Dermis lymphatic vessel endothelial cell (primary cell): ENCODE measurements around the gene CYB5R3. TPM values are rescaled to one million over a fixed set of nuclear protein-coding genes. Genes with fewer than 3 reads are reported as not detected.

Experiments used
- total RNA-seq: library from RNA; depleted of rRNA; stranded (reverse); fragments of >200 nt; gene quantifications from 2 replicates; pipeline ENCODE4 v1.2.1, GENCODE V29; 2014

Gene CYB5R3
- 138 and 189 TPM in 2 replicates for total RNA-seq

DNA sequence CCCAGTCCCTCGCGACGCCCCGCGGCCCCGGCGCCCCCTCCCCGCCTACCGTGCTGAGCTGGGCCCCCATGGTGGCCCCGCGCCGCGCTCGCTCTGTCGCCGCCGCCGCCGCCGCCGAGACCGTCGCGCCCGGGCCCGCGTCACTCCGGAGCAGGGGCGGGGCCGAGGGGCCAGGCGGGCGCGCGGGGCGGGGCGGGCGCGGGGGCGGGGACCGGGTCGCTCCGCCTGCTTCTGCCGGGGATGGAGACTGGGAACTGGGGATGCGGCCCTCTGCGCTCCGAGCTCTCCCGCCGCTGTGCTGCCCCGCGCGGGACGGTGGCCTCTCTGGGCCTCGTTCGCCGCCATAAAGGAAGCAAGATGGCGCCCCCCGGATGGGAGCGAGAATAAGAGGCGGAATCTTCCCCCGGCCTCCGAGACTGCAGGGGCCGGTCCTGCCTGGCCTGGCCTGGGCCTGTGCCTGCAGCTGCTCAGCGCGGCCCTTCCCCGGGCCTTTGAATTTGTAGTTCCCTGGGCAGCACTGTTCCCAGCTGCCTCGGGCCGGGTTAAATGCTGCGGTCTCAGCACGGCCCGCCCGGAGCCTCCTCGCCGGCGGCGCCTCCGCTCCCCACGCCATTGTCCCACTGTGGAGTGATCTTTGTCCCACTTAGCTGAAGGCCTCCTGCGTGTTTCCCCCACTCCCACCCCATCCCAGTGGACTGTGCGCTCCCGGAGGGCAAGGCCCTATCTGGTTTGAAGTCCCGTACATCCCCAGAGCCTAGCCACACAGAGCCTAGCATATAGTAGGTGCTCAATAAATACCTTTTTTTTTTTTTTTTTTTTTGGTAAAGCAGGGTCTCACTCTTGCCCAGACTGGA is at the start of gene CYB5R3:
Gene CYB5R3 (minus strand): TSS at position 147 of the 854 bp plus-strand sequence. CDS start 77 bp downstream, at position 70.

DNA sequence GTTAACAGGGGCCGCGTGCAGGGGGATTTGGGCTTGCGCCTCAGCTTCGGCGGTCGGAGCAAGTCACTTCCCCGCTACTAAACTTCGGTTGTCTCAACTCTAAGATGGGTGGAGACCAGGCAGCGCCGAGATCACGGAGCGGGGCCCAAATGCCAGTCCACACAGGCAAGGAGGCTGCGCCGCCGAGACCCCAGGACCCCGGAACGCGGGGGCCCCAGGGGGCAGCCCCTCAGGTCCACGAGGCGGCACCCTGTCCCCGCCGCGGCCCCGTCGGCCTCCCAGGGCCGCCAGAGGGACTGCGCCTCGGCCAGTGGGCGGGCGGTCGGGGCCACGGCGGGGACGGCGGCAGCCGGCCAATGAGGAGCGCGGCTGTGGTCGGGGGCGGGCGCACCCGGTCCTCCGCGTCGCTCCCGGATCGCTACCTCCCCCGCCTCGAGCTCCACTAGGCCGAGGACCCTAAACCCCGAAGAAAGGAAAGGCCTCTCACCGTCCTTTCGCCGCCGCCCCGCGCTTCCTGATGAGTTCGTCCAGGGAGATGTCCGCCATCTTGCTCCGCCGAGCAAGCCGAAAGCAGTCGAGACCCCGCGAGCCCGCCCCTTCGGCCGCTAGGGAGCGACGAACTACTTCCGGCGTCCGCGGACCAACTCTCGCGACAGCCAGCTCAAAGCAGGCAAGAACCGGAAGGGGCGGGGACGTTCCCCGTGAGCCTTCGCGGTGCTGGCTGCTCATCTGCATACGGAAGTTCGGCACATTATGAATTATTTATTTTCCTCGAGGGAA is 34.7 kb downstream of the CYB5R3 start, which contains the start of gene POLDIP3:
Gene POLDIP3 (minus strand): TSS at position 572 of the 780 bp plus-strand sequence. CDS start 26 bp downstream, at position 546.

Other genes starting within 250 kb of the CYB5R3 start
- not detected in 2 replicates for gene NFAM1, start 217.0 kb downstream of the CYB5R3 start, total RNA-seq
- gene RRP7A, start 129.6 kb downstream of the CYB5R3 start, total RNA-seq, result 21.0 and 37.2 TPM in 2 replicates
- gene SERHL2, start 95.4 kb downstream of the CYB5R3 start, total RNA-seq, result 4.0 and 7.4 TPM in 2 replicates
- 21.9 and 25.1 TPM in 2 replicates for gene POLDIP3, start 34.5 kb downstream of the CYB5R3 start, total RNA-seq
- 0.69 and 0.76 TPM in 2 replicates for gene ATP5MGL, start 8.8 kb downstream of the CYB5R3 start, total RNA-seq
- 51.3 and 59.0 TPM in 2 replicates for gene A4GALT, start 71.5 kb upstream of the CYB5R3 start, total RNA-seq
- gene ARFGAP3, start 207.9 kb upstream of the CYB5R3 start, total RNA-seq, result 75.5 and 75.7 TPM in 2 replicates